Keratinocyte (primary cell): ENCODE measurements around the gene PALD1. TPM values are rescaled to one million over a fixed set of nuclear protein-coding genes. Genes with fewer than 3 reads are reported as not detected.

ENCODE experiments used
- DNase-seq: peaks from one replicate; pipeline ENCODE4 v3.0.0-alpha.2; 2011; ENCODE audit warnings: low read depth, missing footprints, low spot score
- FAIRE-seq: peaks from 2 replicates; lab custom pipeline; 2011; peaks lifted over from hg19 to GRCh38; lab: Jason Lieb, UNC
- H2AFZ ChIP-seq: 2 replicates; pipeline ENCODE4 v1.6.0; 2012; ENCODE audit warnings: low read length, control low read depth, inconsistent platforms; ENCODE audit not compliant: control insufficient read depth
- H3K27ac ChIP-seq: 2 replicates; pipeline ENCODE4 v1.5.1; 2011; ENCODE audit warnings: low read length; ENCODE audit not compliant: control insufficient read depth, insufficient read depth
- H3K27me3 ChIP-seq: 3 replicates; pipeline ENCODE4 v1.6.0; 2011; ENCODE audit warnings: low read length; ENCODE audit not compliant: control insufficient read depth, insufficient read depth; ENCODE audit errors: extremely low read depth
- H3K36me3 ChIP-seq, 2 experiments: 2 replicates in 1 of 2; 3 replicates in 1 of 2; pipeline ENCODE4 v1.5.1; 2011; ENCODE audit warnings: low read length in 2 of 2, mild to moderate bottlenecking in 1 of 2; ENCODE audit not compliant: control insufficient read depth in 2 of 2, insufficient read depth in 2 of 2; ENCODE audit errors: extremely low read depth in 1 of 2
- H3K4me1 ChIP-seq: 3 replicates; pipeline ENCODE4 v1.5.1; 2011; ENCODE audit warnings: low read length; ENCODE audit not compliant: control insufficient read depth, insufficient read depth; ENCODE audit errors: extremely low read depth
- H3K4me2 ChIP-seq: 3 replicates; pipeline ENCODE4 v1.6.0; 2011; ENCODE audit warnings: low read depth, low read length; ENCODE audit not compliant: control insufficient read depth, insufficient read depth; ENCODE audit errors: extremely low read depth
- H3K4me3 ChIP-seq, 3 experiments: fragments of 200-600 bp in 1 of 3; sonication (generic) in 1 of 3; 2 replicates in 2 of 3; 3 replicates in 1 of 3; pipeline ENCODE4 v1.5.1; 2011 to 2016; ENCODE audit warnings: low read length in 3 of 3, mild to moderate bottlenecking in 3 of 3, control low read depth in 2 of 3, inconsistent platforms in 1 of 3, low read depth in 1 of 3, mixed read lengths in 1 of 3, mixed run types in 1 of 3, moderate library complexity in 1 of 3; ENCODE audit not compliant: control insufficient read depth in 2 of 3, insufficient read depth in 2 of 3; ENCODE audit errors: extremely low read depth in 1 of 3
- H3K79me2 ChIP-seq: 2 replicates; pipeline ENCODE4 v1.6.0; 2012; ENCODE audit warnings: low read length; ENCODE audit not compliant: control insufficient read depth, insufficient read depth
- H3K9ac ChIP-seq: 3 replicates; pipeline ENCODE4 v1.6.0; 2011; ENCODE audit warnings: low read length; ENCODE audit not compliant: control insufficient read depth, insufficient read depth; ENCODE audit errors: extremely low read depth
- H3K9me1 ChIP-seq: 3 replicates; pipeline ENCODE4 v1.6.0; 2011; ENCODE audit warnings: low read length; ENCODE audit not compliant: control insufficient read depth, insufficient read depth; ENCODE audit errors: extremely low read depth
- H3K9me3 ChIP-seq: 2 replicates; pipeline ENCODE4 v1.5.1; 2012; ENCODE audit warnings: low read depth, low read length; ENCODE audit not compliant: control insufficient read depth
- H4K20me1 ChIP-seq: 3 replicates; pipeline ENCODE4 v1.6.0; 2011; ENCODE audit warnings: low read length; ENCODE audit not compliant: control insufficient read depth, insufficient read depth; ENCODE audit errors: extremely low read depth
- EZH2 ChIP-seq: IDR thresholded peaks from one replicate; pipeline ENCODE4 v1.6.1; 2012; ENCODE audit warnings: inconsistent platforms, mild to moderate bottlenecking, low read length, moderate library complexity
- dilution Hi-C: fragments of 300-500 bp; cut with MboI; formaldehyde crosslinking; loops from one replicate; pipeline ENCODE4 v1.7.0; 2020; ENCODE audit warnings: low sequenced_read_pairs; ENCODE audit not compliant: extremely low pct_ligation_motif_present
- polyA plus RNA-seq, 5 experiments: library from polyadenylated mRNA; depleted of rRNA in 3 of 5; stranded (reverse) in 3 of 5; stranded (forward) in 1 of 5; unstranded in 1 of 5; fragments of >200 nt; gene quantifications; 1 replicate in 1 of 5; 2 replicates in 3 of 5; 3 replicates in 1 of 5; pipeline versions ENCODE4 v1.2.1 to v1.2.3, GENCODE V29; 2011 to 2012; ENCODE audit warnings: missing spikeins in 2 of 5, low read depth in 1 of 5, low replicate concordance in 1 of 5
- TF ChIP-seq, protein P1 (sequence below), 3 experiments: IDR thresholded peaks in 1 of 3; conservative IDR thresholded peaks in 1 of 3; optimal IDR thresholded peaks in 1 of 3; 2 replicates in 2 of 3; 3 replicates in 1 of 3; pipeline versions ENCODE3 to v1.5.1; 2011; ENCODE audit warnings: low read length in 3 of 3, mild to moderate bottlenecking in 3 of 3, moderate library complexity in 2 of 3, control low read depth in 1 of 3, inconsistent platforms in 1 of 3; ENCODE audit not compliant: insufficient read depth in 2 of 3; ENCODE audit errors: extremely low read depth in 1 of 3

Gene PALD1
- polyA plus RNA-seq, 1 donor (not counting 4 experiments of a cell fraction or from before 2014, with no cell fraction given): 0.83 TPM

DNA sequence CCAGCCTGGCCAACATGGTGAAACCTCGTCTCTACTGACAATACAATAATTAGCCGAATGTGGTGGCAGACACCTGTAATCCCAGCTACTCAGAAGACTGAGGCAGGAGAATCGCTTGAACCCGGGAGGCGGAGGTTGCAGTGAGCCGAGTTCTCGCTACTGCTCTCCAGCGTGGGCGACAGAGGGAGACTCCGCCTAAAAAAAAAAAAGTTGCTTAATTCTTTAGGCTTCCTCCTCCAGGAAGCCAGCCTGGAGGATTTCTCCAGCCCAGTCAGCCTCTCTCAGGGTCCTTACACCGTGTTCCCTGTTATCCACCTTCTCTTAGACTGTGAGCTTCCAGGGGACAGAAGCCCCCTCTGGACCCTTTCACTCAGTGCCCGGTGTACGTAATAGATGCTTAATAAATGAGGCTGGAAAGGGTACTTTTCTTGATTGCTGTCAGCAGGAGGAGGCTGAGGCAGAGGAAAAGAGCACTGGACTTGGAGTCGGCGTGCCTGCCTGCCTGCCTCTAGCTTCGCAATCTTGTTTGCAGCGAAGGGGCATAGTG is 20.7 kb upstream of the PALD1 start:
- Histone ChIP-seq H3K4me1 (peaks cover 14% of the 10 kb centered on the region), H3K4me2 (peak overlapping the region; percentile 45), H3K4me3 (no peak overlapping the region), H3K27ac (no peak overlapping the region), H3K27me3 (peaks cover 40% of the 10 kb centered on the region), H3K79me2 (no peaks in the 10 kb centered on the region), H4K20me1 (no peaks in the 10 kb centered on the region), H3K9me1 (no peaks in the 10 kb centered on the region), H2AFZ (no peak overlapping the region), H3K9ac (no peak overlapping the region), H3K9me3 (no peaks in the 10 kb centered on the region), H3K36me3 (no peaks in the 10 kb centered on the region)
- FAIRE-seq: no peak
- DNase-seq: no peak
- TF ChIP-seq EZH2: no peak
- TF ChIP-seq, protein P1, sequence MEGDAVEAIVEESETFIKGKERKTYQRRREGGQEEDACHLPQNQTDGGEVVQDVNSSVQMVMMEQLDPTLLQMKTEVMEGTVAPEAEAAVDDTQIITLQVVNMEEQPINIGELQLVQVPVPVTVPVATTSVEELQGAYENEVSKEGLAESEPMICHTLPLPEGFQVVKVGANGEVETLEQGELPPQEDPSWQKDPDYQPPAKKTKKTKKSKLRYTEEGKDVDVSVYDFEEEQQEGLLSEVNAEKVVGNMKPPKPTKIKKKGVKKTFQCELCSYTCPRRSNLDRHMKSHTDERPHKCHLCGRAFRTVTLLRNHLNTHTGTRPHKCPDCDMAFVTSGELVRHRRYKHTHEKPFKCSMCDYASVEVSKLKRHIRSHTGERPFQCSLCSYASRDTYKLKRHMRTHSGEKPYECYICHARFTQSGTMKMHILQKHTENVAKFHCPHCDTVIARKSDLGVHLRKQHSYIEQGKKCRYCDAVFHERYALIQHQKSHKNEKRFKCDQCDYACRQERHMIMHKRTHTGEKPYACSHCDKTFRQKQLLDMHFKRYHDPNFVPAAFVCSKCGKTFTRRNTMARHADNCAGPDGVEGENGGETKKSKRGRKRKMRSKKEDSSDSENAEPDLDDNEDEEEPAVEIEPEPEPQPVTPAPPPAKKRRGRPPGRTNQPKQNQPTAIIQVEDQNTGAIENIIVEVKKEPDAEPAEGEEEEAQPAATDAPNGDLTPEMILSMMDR (optimal IDR thresholded peaks at IDR 0.05 in 1 of 3, IDR thresholded peaks at IDR 0.05 in 1 of 3, conservative IDR thresholded peaks at IDR 0.05 in 1 of 3; ENCODE audit: extremely low read depth in 1 of 3, insufficient read depth in 2 of 3, low read length in 3 of 3): no peak
- dilution Hi-C loops: no loop called here

DNA sequence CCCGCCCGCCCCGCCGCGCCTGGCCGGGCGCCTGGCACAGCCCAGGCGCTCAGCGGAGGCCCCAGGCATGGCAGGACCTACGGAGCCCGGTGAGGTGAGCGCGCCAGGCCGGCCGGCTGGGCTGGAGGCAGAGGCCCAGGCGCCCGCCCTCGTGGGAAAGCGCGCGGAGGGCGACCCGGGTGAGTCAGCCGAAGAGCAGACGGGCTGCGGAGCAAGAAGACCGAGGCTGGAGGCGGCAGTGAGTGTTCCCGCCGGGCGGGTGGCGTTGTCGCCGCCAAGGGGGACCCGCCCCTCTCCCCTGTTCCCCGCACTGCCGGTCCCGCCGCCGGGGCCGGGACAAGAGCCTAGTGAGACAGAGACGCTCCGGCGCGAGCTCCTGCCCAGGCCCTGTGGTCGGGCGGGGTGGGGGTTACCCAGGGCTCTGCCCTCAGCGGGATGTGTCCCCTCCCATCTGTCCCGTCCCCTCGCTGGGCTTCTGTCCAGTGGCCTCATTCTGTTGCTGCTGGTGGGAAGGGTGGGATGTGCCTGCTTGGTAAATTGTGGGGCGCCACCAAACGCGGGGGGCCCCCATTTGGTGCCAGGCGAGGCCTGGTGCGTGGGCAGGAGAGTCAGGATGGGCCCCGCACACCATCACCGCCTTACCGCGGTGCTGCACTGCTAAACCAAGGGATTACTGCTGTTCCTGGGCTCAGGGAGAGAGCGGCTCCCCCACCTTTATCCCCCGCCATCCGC is 20.1 kb upstream of the PALD1 start:
- no peak overlapping the region for H3K9ac ChIP-seq
- H3K9me3 ChIP-seq: no peaks in the 10 kb centered on the region
- peaks cover 15% of the 10 kb centered on the region for H3K4me1 ChIP-seq
- no peak overlapping the region for H3K4me3 ChIP-seq
- DNase-seq: no peak
- dilution Hi-C loops: no loop called here
- no peak overlapping the region for H3K27ac ChIP-seq
- H4K20me1 ChIP-seq: no peaks in the 10 kb centered on the region
- no peaks in the 10 kb centered on the region for H3K9me1 ChIP-seq
- no peaks in the 10 kb centered on the region for H3K79me2 ChIP-seq
- peaks cover 40% of the 10 kb centered on the region for H3K27me3 ChIP-seq
- H3K4me2 ChIP-seq: peak overlapping the region; percentile 45
- H2AFZ ChIP-seq: no peak overlapping the region
- no peak for FAIRE-seq
- H3K36me3 ChIP-seq: no peaks in the 10 kb centered on the region
- peak; percentile 17 for TF ChIP-seq EZH2
- TF ChIP-seq, protein P1 (optimal IDR thresholded peaks at IDR 0.05 in 1 of 3, IDR thresholded peaks at IDR 0.05 in 1 of 3, conservative IDR thresholded peaks at IDR 0.05 in 1 of 3; ENCODE audit: extremely low read depth in 1 of 3, insufficient read depth in 2 of 3, low read length in 3 of 3): no peak
